H9 (cell line): ENCODE measurements around the gene IL2. TPM values are rescaled to one million over a fixed set of nuclear protein-coding genes. Genes with fewer than 3 reads are reported as not detected.

ENCODE experiments used
- DNase-seq: peaks from one replicate; pipeline ENCODE4 v3.0.0-alpha.2; 2017
- H2AFZ ChIP-seq: one replicate; pipeline ENCODE4 v1.6.1; 2013; ENCODE audit warnings: mild to moderate bottlenecking, low read length, control low read depth, moderate library complexity
- H2AK5ac ChIP-seq: 2 replicates; pipeline ENCODE4 v1.6.1; 2013; ENCODE audit warnings: low read length, control low read depth, mixed read lengths; ENCODE audit not compliant: insufficient read length
- H2BK120ac ChIP-seq: one replicate; pipeline ENCODE4 v1.6.1; 2013; ENCODE audit warnings: low read depth, mild to moderate bottlenecking, low read length, control low read depth, inconsistent platforms; ENCODE audit not compliant: poor library complexity, severe bottlenecking
- H2BK12ac ChIP-seq: 2 replicates; pipeline ENCODE4 v1.6.1; 2013; ENCODE audit warnings: low read length, control low read depth, mixed read lengths, low read depth; ENCODE audit not compliant: insufficient read length
- H2BK15ac ChIP-seq: 2 replicates; pipeline ENCODE4 v1.6.1; 2013; ENCODE audit warnings: low read depth, low read length, control low read depth
- H2BK20ac ChIP-seq: one replicate; pipeline ENCODE4 v1.6.1; 2013; ENCODE audit warnings: low read depth, mild to moderate bottlenecking, low read length, control low read depth, inconsistent platforms; ENCODE audit not compliant: poor library complexity, severe bottlenecking
- H2BK5ac ChIP-seq: 2 replicates; pipeline ENCODE4 v1.6.1; 2013; ENCODE audit warnings: low read length, control low read depth, mixed read lengths; ENCODE audit not compliant: insufficient read length
- H3K14ac ChIP-seq: 2 replicates; pipeline ENCODE4 v1.6.1; 2013; ENCODE audit warnings: low read length, control low read depth; ENCODE audit not compliant: insufficient read depth
- H3K18ac ChIP-seq: 2 replicates; pipeline ENCODE4 v1.6.1; 2013; ENCODE audit warnings: low read depth, mild to moderate bottlenecking, mixed read lengths, low read length, control low read depth; ENCODE audit not compliant: insufficient read length
- H3K23ac ChIP-seq: 2 replicates; pipeline ENCODE4 v1.6.1; 2013; ENCODE audit warnings: low read length, control low read depth, mixed read lengths, low read depth; ENCODE audit not compliant: insufficient read length
- H3K23me2 ChIP-seq: 2 replicates; pipeline ENCODE4 v1.6.1; 2013; ENCODE audit warnings: low read depth, mild to moderate bottlenecking, mixed read lengths, low read length, control low read depth; ENCODE audit not compliant: insufficient read length, poor library complexity, severe bottlenecking
- H3K27ac ChIP-seq: 2 replicates; pipeline ENCODE4 v1.5.1; 2013; ENCODE audit warnings: low read length, control low read depth, mixed read lengths, low read depth; ENCODE audit not compliant: insufficient read length
- H3K27me3 ChIP-seq: 2 replicates; pipeline ENCODE4 v1.6.1; 2013; ENCODE audit warnings: low read length, control low read depth, inconsistent platforms; ENCODE audit not compliant: insufficient read depth
- H3K4ac ChIP-seq: 2 replicates; pipeline ENCODE4 v1.6.1; 2013; ENCODE audit warnings: low read depth, mild to moderate bottlenecking, control low read depth, inconsistent platforms, low read length, moderate library complexity
- H3K4me1 ChIP-seq: 2 replicates; pipeline ENCODE4 v1.6.1; 2013; ENCODE audit warnings: low read length, control low read depth, inconsistent platforms; ENCODE audit not compliant: insufficient read depth
- H3K4me2 ChIP-seq: 2 replicates; pipeline ENCODE4 v1.6.1; 2013; ENCODE audit warnings: low read length, control low read depth, mixed read lengths; ENCODE audit not compliant: insufficient read length, insufficient read depth
- H3K56ac ChIP-seq: 2 replicates; pipeline ENCODE4 v1.6.1; 2013; ENCODE audit warnings: low read depth, mild to moderate bottlenecking, mixed read lengths, low read length, control low read depth; ENCODE audit not compliant: insufficient read length
- H3K79me1 ChIP-seq: 2 replicates; pipeline ENCODE4 v1.6.1; 2013; ENCODE audit warnings: low read depth, mild to moderate bottlenecking, moderate library complexity, low read length, control low read depth, inconsistent platforms; ENCODE audit not compliant: insufficient read depth, poor library complexity, severe bottlenecking
- H3K79me2 ChIP-seq: 2 replicates; pipeline ENCODE4 v1.6.1; 2013; ENCODE audit warnings: low read length, control low read depth, inconsistent platforms; ENCODE audit not compliant: insufficient read depth
- H3K9ac ChIP-seq: 2 replicates; pipeline ENCODE4 v1.6.1; 2013; ENCODE audit warnings: low read length, control low read depth, mixed read lengths; ENCODE audit not compliant: insufficient read length; ENCODE audit errors: extremely low read depth
- H3K9me3 ChIP-seq: one replicate; pipeline ENCODE4 v1.6.1; 2013; ENCODE audit warnings: low read depth, low read length, inconsistent platforms; ENCODE audit not compliant: control insufficient read depth
- H3T11ph ChIP-seq: one replicate; pipeline ENCODE4 v1.6.1; 2013; ENCODE audit warnings: mild to moderate bottlenecking, low read length, control low read depth, inconsistent platforms
- H4K20me1 ChIP-seq: one replicate; pipeline ENCODE4 v1.6.1; 2013; ENCODE audit not compliant: control insufficient read depth, insufficient read length, insufficient read depth
- H4K5ac ChIP-seq: 2 replicates; pipeline ENCODE4 v1.6.1; 2013; ENCODE audit warnings: low read depth, mild to moderate bottlenecking, mixed read lengths, low read length, control low read depth; ENCODE audit not compliant: insufficient read length
- H4K8ac ChIP-seq: replicated peaks from 2 replicates; pipeline ENCODE4 v1.6.1; 2013; ENCODE audit warnings: low read length, control low read depth, mixed read lengths, low read depth; ENCODE audit not compliant: insufficient read length
- H4K91ac ChIP-seq: 2 replicates; pipeline ENCODE4 v1.6.1; 2013; ENCODE audit warnings: low read depth, mild to moderate bottlenecking, moderate library complexity, mixed read lengths, low read length, control low read depth; ENCODE audit not compliant: insufficient read length
- H3K27ac Mint-ChIP-seq, 3 experiments: 2 replicates in 2 of 3; 3 replicates in 1 of 3; pipeline ENCODE4 v1.8.0; 2020 to 2021; ENCODE audit warnings: mixed read lengths in 3 of 3, mild to moderate bottlenecking in 1 of 3, moderate library complexity in 1 of 3
- H3K27me3 Mint-ChIP-seq: 2 replicates; pipeline ENCODE4 v1.8.0; 2021; ENCODE audit warnings: low read depth, mild to moderate bottlenecking, moderate library complexity, mixed read lengths
- H3K36me3 Mint-ChIP-seq, 3 experiments: 2 replicates in 2 of 3; 3 replicates in 1 of 3; pipeline ENCODE4 v1.8.0; 2020 to 2021; ENCODE audit warnings: low read depth in 3 of 3, mixed read lengths in 3 of 3; ENCODE audit not compliant: insufficient read depth in 1 of 3
- H3K4me1 Mint-ChIP-seq, 2 experiments: 2 replicates each; pipeline ENCODE4 v1.8.0; 2020; ENCODE audit warnings: mixed read lengths in 2 of 2
- H3K4me3 Mint-ChIP-seq, 2 experiments: 2 replicates in 1 of 2; 3 replicates in 1 of 2; pipeline ENCODE4 v1.8.0; 2020 to 2021; ENCODE audit warnings: mild to moderate bottlenecking in 2 of 2, mixed read lengths in 2 of 2, moderate library complexity in 1 of 2
- H3K9me3 Mint-ChIP-seq, 2 experiments: 2 replicates in 1 of 2; 3 replicates in 1 of 2; pipeline ENCODE4 v1.8.0; 2020; ENCODE audit warnings: mild to moderate bottlenecking in 2 of 2, mixed read lengths in 2 of 2, moderate library complexity in 1 of 2
- total RNA-seq: library from RNA; stranded (reverse); gene quantifications from 2 replicates; pipeline ENCODE4 v1.2.1, GENCODE V29; 2021
- TF ChIP-seq, protein P1 (sequence below): fragments of 200-600 bp; sonication (generic); conservative IDR thresholded peaks from 3 replicates; pipeline ENCODE4 v1.8.0; 2021; ENCODE audit warnings: antibody characterized with exemption, mild to moderate bottlenecking

Gene IL2
- total RNA-seq, 1 experiment from 2014 or later, result not detected

DNA sequence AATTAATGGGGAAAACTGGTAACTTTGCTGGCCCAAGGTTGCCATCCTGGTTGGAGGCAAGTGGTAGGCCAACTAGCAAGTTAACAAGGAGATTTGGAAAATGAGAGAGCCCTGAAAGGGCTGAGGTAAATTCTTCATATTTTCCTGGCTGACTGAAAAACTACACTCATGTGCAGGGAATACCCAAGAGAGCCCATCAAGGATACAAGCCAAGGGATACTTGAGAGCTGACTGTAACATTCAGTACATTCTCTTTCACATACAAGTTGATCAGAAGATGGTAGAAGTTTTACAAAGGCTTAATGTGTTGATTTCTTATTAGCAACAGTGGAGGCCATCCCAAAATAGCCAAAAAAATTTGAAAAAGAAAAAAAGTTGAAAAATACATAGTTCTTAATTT, 33.3 kb downstream of the IL2 start:
- Histone ChIP-seq H3K23me2 (no peaks in the 10 kb centered on the region), H2AK5ac (no peak overlapping the region), H3K4me1 (no peaks in the 10 kb centered on the region), H3K9ac (no peak overlapping the region), H3K27me3 (no peaks in the 10 kb centered on the region), H3T11ph (no peak overlapping the region), H4K20me1 (no peaks in the 10 kb centered on the region), H4K8ac (no peak overlapping the region), H3K23ac (no peak overlapping the region), H4K5ac (no peak overlapping the region), H3K14ac (no peak overlapping the region), H2BK120ac (no peak overlapping the region), H3K9me3 (no peaks in the 10 kb centered on the region), H3K79me1 (no peaks in the 10 kb centered on the region), H4K91ac (no peak overlapping the region), H3K18ac (no peak overlapping the region), H3K27ac (no peak overlapping the region), H3K79me2 (no peaks in the 10 kb centered on the region), H3K4me2 (no peak overlapping the region), H3K56ac (no peak overlapping the region), H2BK5ac (no peak overlapping the region), H2BK20ac (no peak overlapping the region), H2AFZ (no peak overlapping the region), H2BK15ac (no peak overlapping the region), H3K4ac (no peak overlapping the region), H2BK12ac (no peak overlapping the region)
- Mint-ChIP-seq H3K4me1 (no peaks in the 10 kb centered on the region), H3K27me3 (no peaks in the 10 kb centered on the region), H3K4me3 (no peak overlapping the region), H3K36me3 (no peaks in the 10 kb centered on the region), H3K9me3 (no peaks in the 10 kb centered on the region), H3K27ac (no peak overlapping the region)
- TF ChIP-seq, protein P1, sequence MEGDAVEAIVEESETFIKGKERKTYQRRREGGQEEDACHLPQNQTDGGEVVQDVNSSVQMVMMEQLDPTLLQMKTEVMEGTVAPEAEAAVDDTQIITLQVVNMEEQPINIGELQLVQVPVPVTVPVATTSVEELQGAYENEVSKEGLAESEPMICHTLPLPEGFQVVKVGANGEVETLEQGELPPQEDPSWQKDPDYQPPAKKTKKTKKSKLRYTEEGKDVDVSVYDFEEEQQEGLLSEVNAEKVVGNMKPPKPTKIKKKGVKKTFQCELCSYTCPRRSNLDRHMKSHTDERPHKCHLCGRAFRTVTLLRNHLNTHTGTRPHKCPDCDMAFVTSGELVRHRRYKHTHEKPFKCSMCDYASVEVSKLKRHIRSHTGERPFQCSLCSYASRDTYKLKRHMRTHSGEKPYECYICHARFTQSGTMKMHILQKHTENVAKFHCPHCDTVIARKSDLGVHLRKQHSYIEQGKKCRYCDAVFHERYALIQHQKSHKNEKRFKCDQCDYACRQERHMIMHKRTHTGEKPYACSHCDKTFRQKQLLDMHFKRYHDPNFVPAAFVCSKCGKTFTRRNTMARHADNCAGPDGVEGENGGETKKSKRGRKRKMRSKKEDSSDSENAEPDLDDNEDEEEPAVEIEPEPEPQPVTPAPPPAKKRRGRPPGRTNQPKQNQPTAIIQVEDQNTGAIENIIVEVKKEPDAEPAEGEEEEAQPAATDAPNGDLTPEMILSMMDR, result no peak
- no peak for DNase-seq
